Suppressor macrophage treated with lipopolysaccharide for 4 hours (primary cell): ENCODE results near the gene TMEM19.
"Not testable (repeated sequence)": the region's sequence is repeated elsewhere in the genome, so short reads cannot be mapped to it uniquely, and the experiment has no call there.

ENCODE experiments used
- DNase-seq: peaks from one replicate; pipeline ENCODE4 v3.0.0-alpha.2; 2020

The TMEM19 gene

DNA sequence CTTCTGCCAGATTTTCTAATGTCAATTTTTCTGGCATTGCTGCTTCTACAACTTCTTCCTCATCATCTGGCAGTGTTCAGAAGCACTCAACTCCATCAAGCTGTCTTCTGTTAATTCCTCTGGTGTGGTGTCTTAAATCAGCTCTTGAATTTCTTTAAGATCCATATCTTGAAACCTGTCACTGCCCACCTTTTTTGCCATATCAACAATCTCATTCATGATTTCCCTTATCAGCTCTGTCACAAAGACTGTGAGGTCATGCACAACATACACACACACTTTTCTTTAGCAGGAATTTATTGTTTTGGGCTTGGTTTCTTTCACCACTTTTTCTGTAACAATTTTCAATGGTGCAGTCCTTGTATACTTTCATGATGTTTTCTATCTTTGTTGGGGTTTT, 14.6 kb upstream of the TMEM19 start:
- no peak for DNase-seq

DNA sequence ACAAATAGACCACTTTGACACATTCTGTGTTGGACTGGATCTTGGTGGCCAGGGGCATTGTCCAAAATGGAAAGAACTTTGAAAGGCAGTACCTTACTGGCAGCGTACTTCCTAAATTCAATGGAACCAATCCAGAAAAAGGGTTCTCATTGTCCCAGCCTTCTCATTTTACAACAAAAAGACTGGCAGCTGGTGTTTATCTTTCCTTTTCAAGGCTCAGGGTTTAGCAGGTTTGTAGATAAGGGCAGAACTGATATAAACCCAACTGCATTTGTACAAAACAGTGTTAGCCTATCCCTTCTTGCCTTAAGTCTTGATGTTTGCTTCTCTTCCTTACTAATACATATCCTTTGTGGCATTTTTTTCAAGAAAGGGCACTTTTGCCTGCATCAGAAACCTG, 14.1 kb upstream of the TMEM19 start:
- DNase-seq = no peak

DNA sequence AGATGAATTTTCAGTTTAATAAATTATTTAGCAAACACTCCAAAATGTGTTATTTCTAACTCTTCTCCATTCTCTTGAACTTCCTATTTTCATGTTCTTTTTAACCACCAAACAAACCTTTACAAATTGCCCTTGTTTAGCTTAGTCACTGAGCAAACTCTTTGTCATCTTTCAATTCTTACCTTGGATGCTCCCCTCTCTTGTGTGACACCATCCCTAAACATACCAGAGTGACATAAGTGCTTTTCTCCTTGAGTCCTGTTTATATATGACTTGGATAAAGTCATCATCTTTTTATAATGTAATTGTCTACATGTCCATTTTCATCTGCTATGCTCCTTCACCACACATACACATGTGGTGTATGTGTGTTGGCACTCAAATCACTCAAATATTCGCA, 3.4 kb upstream of the TMEM19 start:
- DNase-seq = no peak

- no peak for DNase-seq
Measured at GRCh38 chr12:71683633-71684032, 2.2 kb upstream of the TMEM19 start.

GRCh38 chr12:71684081-71684480, 1.8 kb upstream of the TMEM19 start:
- peak; percentile 58 for DNase-seq

DNA sequence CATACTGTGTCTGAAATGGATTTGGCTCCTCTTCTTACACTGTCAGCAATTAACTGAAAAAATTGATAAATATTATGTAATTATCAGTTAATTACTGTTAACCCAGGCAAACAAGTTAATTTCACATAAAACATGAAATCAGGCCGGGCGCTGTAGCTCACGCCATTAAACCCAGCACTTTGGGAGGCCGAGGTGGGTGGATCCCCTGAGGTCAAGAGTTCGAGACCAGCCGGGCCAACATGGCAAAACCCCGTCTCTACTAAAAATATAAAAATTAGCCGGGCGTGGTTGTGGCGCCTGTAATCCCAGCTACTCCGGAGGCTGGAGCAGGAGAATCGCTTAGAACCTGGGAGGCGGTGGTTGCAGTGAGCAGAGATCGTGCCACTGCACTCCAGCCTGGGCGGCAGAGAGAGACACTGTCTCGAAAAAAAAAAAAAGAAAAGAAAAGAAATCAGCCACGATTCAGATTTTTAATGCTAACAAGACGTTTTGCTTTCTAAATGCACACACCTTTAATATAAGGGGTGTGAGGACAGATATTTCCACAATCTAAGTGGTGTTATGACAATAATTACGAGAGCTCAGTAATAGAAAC, 473 bp upstream of the TMEM19 start:
- DNase-seq = no peak

GRCh38 chr12:71686658-71687025, 760 bp downstream of the TMEM19 start:
- peak; percentile 50 for DNase-seq

DNA sequence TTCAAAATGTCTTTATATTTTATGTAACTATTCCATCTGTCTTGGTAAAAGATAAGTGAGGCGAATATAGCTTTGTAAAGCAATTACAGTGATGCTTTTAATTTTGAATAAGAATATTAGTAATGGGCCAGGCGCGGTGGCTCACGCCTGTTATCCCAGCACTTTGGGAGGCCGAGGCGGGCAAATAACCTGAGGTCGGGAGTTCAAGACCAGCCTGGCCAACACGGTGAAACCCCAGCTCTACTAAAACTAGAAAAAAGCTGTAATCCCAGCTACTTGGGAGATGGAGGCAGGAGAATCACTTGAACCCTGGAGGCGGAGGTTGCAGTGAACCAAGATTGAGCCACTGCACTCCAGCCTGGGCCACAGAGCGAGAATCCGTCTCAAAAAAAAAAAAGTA, 1.3 kb downstream of the TMEM19 start:
- not testable (repeated sequence) for DNase-seq

DNA sequence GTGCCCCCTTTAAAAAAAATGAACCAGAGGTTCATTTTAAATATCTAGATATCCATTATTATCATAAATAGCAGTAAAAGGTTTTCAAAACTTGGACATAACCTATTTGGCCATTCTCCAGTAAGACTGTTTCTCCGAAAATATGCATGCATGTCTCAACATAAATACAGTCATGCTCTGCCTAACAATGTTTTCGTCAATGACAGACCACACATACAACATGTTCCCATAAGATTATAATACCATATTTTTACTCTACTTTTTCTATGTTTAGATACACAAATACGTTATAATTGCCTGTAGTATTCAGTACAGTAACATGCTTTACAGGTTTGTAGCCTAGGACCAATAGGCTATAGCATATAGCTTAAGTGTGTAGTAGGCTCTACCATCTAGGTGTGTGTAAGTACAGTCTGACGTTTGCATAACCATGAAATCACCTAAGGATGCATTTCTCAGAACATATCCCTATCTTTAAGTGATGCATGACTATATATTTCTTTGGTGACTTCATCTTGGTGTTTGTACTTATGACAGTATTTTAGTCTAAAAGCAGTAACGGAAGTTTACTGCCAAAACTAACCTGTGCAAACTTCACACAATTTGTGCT, 3.2 kb downstream of the TMEM19 start:
- no peak for DNase-seq

DNA sequence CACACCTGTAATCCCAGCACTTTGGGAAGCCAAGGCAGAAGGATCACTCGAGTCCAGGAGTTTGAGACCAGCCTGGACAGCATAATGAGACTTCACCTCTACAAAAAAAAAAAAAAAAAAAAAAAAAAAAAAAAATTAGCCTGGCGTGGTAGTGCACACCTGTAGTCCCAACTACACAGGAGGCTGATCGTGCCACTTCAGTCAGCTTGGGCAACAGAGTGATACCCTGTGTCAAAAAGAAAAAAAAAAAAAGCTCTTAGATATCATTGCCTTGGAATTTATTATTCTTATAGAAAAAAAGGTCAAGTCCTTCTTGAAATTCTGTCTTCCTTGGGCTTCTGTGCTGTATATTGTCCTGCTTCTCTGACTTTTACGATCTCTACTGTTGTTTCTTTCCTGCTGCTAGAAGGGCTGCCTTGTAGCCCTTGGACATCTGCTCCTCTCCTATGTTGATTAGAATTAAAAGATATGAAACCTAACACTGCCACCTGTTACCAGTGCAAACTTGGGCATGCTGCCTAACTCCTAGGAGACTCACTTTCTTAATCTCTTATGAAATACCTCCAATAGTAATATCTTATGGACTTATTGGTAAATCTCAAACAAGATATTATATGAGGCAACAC, 5.7 kb downstream of the TMEM19 start:
- DNase-seq = no peak

DNA sequence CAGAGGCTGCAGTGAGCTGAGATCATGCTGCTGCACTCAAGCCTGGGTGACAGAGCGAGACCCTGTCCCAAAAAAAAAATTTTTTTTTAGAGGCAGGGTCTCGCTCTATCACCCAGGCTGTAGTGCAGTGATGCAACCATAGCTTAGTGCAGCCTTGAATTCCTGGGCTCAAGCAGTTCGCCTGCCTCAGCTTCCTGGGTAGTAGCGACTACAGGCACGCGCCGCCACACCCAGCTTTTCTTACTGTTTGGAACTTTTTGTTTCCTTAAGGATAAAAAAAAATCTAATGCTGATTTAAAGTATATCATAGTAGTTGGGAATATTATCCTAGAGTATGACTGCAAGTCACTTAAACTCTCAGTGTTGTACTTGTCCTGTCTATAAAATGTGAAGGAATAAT, 7.2 kb downstream of the TMEM19 start:
- no peak for DNase-seq

GRCh38 chr12:71693651-71694050, 7.8 kb downstream of the TMEM19 start:
- DNase-seq = not testable (repeated sequence)

DNA sequence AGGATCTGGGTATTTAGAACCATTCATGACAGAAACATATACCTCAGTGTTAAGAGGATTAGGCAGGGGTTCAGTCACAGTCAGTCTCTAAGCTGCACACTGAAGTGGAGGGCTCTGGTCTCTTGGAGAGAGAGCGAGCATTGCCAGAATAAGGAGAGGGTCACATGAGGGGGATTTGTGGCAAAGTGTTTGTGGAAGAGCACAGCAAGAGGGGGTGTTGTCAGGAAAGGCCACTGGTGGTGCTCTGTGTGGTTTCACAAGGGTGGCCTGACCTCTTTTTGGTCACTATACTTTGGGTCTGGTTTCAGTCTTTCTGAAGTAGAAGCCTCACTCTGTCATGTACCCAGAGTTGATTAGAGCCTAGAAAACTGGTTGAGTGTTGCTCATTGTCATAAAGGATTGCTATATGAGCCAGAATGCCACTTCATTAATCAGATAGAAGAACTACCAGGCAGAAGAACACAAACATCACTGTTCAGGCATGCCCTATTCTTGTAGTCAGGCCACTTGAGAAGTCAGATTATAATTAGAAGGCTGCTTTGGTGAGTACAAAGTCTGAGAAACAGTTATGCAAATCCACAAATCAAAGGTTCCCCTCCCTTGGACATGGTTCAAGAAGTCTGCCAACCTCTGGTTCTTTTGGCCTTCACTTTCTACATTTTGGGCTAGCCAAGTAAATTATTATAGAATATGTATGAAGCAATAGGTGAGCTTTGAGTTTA, 8.4 kb downstream of the TMEM19 start:
- DNase-seq = no peak

GRCh38 chr12:71695782-71696181, 9.9 kb downstream of the TMEM19 start:
- DNase-seq = no peak

- not testable (repeated sequence) for DNase-seq
Measured at GRCh38 chr12:71702181-71702580, 16.3 kb downstream of the TMEM19 start.

- DNase-seq = no peak
Measured at GRCh38 chr12:71702590-71702989, 16.7 kb downstream of the TMEM19 start.

GRCh38 chr12:71703206-71703605, 17.3 kb downstream of the TMEM19 start:
- no peak for DNase-seq

- no peak for DNase-seq
Measured at GRCh38 chr12:71704920-71705319, 19.0 kb downstream of the TMEM19 start.

DNA sequence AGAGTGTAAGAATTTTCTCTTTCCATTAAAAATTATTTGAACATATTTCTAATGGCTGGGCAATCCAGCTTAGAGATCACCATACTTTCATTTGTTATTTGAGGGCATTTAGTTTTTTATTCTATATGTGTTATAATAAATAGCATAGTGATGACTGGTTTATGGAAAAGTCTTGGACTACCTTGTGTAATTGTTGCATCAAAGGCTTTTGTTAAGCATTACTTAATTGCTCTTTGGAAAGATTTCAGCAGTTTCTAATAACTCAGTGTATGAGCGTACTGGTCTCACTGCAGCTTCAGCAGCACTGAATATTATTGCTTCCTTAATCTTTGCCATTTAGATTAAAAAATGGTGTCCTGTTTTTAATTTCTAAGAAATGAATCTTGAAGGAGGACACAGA, 22.8 kb downstream of the TMEM19 start:
- DNase-seq = no peak

- DNase-seq = no peak
Measured at GRCh38 chr12:71710276-71711125, 24.6 kb downstream of the TMEM19 start.

DNA sequence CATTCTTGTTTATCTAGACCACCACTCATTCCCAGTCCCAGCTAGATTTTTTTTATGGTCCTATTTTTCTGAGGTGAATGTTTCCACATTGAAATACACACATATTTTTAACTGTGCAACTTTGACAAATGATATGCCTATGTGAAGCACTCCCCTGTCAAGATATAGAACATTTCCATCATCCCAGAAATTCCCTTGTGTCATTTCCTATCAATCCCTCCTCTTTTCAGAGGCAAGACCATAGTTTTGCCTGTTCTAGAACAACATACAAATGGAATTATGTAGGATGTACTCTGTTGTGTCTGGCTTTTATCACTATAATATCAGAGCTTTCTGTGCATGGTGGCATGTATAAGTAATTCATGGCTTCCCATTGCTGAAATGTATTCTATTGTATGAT, 32.7 kb downstream of the TMEM19 start:
- DNase-seq = no peak

GRCh38 chr12:71719647-71720370, 33.9 kb downstream of the TMEM19 start:
- no peak for DNase-seq
